ENCODE results near the gene CCT4. TPM values are rescaled to one million over a fixed set of nuclear protein-coding genes. Genes with fewer than 3 reads are reported as not detected.
"Not testable (repeated sequence)": the region's sequence is repeated elsewhere in the genome, so short reads cannot be mapped to it uniquely, and the experiment has no call there.

CCT4 gene
- total and polyA plus RNA-seq, 2 donors, result 93.5 to 179 TPM

DNA sequence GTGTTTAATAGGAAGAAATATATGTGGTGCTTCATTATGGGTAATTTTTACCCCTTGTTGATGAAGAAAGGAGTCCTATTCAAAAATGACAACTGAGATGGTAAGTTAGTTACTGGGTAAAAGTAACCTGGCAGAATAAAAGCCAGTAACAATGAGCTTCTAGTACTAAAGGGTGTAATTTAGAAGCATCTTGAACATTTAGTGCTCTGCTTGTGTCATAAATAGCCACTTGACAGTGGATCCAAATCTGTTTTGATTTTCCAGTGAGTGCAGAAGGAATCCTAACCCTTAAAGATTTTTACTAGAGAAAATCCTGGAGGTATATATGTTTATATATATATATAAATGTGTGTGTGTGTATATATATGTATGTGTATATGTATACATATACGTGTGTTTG lies 32.1 kb upstream of the CCT4 start:
- DNase-seq (ENCODE audit: low read depth in 6 of 9, low spot score in 9 of 9), result no peak
- 97% methylated on average over 1 of the region's 1 CpG for WGBS
- Histone ChIP-seq H3K4me3 (ENCODE audit: low read length in 2 of 2) (no peak overlapping the region), H3K4me1 (ENCODE audit: control insufficient read depth in 2 of 2, insufficient read depth in 2 of 2, low read length in 2 of 2) (no peaks in the 10 kb centered on the region), H3K36me3 (ENCODE audit: control insufficient read depth in 2 of 2, insufficient read depth in 2 of 2, low read length in 1 of 2) (no peaks in the 10 kb centered on the region), H3K27ac (ENCODE audit: low read depth in 1 of 2, low read length in 1 of 2) (no peak overlapping the region), H3K9me3 (ENCODE audit: control insufficient read depth in 2 of 2, insufficient read depth in 1 of 2, low read length in 1 of 2) (no peaks in the 10 kb centered on the region), H3K27me3 (ENCODE audit: control insufficient read depth in 2 of 2, insufficient read depth in 1 of 2, low read length in 1 of 2) (no peaks in the 10 kb centered on the region)

DNA sequence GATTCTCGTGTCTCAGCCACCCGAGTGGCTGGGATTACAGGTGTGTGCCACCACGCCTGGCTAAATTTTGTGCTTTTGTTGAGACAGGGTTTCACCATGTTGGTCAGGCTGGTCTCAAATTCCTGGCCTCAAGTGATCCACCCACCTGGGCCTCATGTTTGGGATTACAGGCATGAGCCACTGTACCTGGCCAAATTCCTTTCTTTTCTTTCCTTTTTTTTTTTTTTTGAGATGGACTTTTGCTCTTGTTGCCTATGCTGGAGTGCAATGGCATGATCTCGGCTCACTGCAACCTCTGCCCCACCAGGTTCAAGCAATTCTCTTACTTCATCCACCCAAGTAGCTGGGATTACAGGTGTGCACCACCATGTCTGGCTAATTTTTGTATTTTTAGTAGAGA lies 26.3 kb upstream of the CCT4 start:
- H3K4me3 ChIP-seq (ENCODE audit: low read length in 2 of 2); H3K27ac ChIP-seq (ENCODE audit: low read depth in 1 of 2, low read length in 1 of 2); H3K27me3 ChIP-seq (ENCODE audit: control insufficient read depth in 2 of 2, insufficient read depth in 1 of 2, low read length in 1 of 2); H3K4me1 ChIP-seq (ENCODE audit: control insufficient read depth in 2 of 2, insufficient read depth in 2 of 2, low read length in 2 of 2); DNase-seq (ENCODE audit: low read depth in 6 of 9, low spot score in 9 of 9); H3K9me3 ChIP-seq (ENCODE audit: control insufficient read depth in 2 of 2, insufficient read depth in 1 of 2, low read length in 1 of 2); H3K36me3 ChIP-seq (ENCODE audit: control insufficient read depth in 2 of 2, insufficient read depth in 2 of 2, low read length in 1 of 2): not testable (repeated sequence)
- WGBS, result 98% methylated on average over 4 of the region's 4 CpGs

DNA sequence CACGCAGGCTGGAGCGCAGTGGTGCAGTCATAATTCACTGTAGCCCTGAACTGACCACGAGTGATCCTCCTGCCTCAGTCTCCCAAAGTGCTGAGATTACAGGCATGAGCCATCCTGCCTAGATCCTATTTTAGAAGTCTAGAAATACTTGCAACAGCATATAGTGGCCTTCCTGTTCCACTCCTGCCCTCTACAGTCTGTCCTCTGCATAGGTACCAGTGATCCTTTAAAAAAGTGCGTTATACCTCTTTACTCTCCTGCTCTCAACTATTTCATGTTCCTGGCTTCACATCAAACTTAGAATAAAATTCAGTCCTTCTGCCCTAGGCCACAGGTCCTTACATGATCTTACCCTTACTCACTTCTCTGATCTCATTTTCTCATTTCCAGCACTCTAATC lies 23.1 kb upstream of the CCT4 start:
- no peaks in the 10 kb centered on the region for H3K27me3 ChIP-seq (ENCODE audit: control insufficient read depth in 2 of 2, insufficient read depth in 1 of 2, low read length in 1 of 2)
- H3K27ac ChIP-seq (ENCODE audit: low read depth in 1 of 2, low read length in 1 of 2), result no peak overlapping the region
- H3K36me3 ChIP-seq (ENCODE audit: control insufficient read depth in 2 of 2, insufficient read depth in 2 of 2, low read length in 1 of 2), result no peaks in the 10 kb centered on the region
- H3K4me1 ChIP-seq (ENCODE audit: control insufficient read depth in 2 of 2, insufficient read depth in 2 of 2, low read length in 2 of 2), result no peaks in the 10 kb centered on the region
- no peaks in the 10 kb centered on the region for H3K9me3 ChIP-seq (ENCODE audit: control insufficient read depth in 2 of 2, insufficient read depth in 1 of 2, low read length in 1 of 2)
- WGBS, result 95% methylated on average over 4 of the region's 4 CpGs
- H3K4me3 ChIP-seq (ENCODE audit: low read length in 2 of 2), result no peak overlapping the region
- DNase-seq (ENCODE audit: low read depth in 6 of 9, low spot score in 9 of 9), result no peak

DNA sequence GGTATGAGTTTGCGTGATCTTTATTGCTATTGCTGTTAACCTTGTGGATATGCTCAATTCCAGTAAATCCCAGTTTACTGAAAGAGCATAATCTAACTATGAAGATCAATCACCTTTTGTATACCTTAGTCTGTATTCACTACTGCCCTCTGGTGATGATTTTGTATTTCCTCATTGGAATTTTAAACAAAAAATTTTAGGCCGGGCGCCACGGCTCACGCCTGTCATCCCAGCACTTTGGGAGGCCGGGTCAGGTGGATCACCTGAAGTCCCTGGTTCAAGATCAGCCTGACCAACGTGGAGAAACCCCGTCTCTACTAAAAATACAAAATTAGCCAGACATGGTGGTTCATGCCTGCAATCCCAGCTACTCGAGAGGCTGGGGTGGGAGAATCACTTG lies 22.1 kb upstream of the CCT4 start:
- H3K4me3 ChIP-seq (ENCODE audit: low read length in 2 of 2), result no peak overlapping the region
- H3K36me3 ChIP-seq (ENCODE audit: control insufficient read depth in 2 of 2, insufficient read depth in 2 of 2, low read length in 1 of 2), result no peaks in the 10 kb centered on the region
- peaks cover 0 to 2% of the 10 kb centered on the region in 2 donors for H3K9me3 ChIP-seq (ENCODE audit: control insufficient read depth in 2 of 2, insufficient read depth in 1 of 2, low read length in 1 of 2)
- 94% methylated on average over 9 of the region's 9 CpGs for WGBS
- H3K4me1 ChIP-seq (ENCODE audit: control insufficient read depth in 2 of 2, insufficient read depth in 2 of 2, low read length in 2 of 2), result peaks cover 0 to 2% of the 10 kb centered on the region in 2 donors
- H3K27me3 ChIP-seq (ENCODE audit: control insufficient read depth in 2 of 2, insufficient read depth in 1 of 2, low read length in 1 of 2), result no peaks in the 10 kb centered on the region
- H3K27ac ChIP-seq (ENCODE audit: low read depth in 1 of 2, low read length in 1 of 2), result no peak overlapping the region
- DNase-seq (ENCODE audit: low read depth in 6 of 9, low spot score in 9 of 9), result no peak

DNA sequence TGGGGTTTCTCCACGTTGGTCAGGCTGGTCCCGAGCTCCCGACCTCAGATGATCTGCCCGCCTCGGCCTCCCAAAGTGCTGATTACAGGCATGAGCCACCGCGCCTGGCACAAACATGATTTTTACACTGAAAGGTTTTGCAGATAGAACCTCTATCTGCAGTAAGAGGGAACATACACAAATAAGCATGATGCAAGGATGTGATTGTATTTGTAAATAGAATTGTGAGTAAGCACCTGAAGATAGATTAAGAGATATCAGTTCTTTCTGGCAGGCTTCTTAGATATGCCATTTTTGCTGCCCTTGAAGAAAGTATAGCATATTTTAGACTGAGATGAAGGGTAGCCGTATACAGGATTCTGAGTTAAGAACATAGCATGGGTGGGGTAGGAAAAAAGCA lies 20.7 kb upstream of the CCT4 start:
- 98% methylated on average over 8 of the region's 8 CpGs for WGBS
- Histone ChIP-seq H3K4me1 (ENCODE audit: control insufficient read depth in 2 of 2, insufficient read depth in 2 of 2, low read length in 2 of 2) (peaks cover 2 to 6% of the 10 kb centered on the region in 2 donors), H3K36me3 (ENCODE audit: control insufficient read depth in 2 of 2, insufficient read depth in 2 of 2, low read length in 1 of 2) (no peaks in the 10 kb centered on the region), H3K9me3 (ENCODE audit: control insufficient read depth in 2 of 2, insufficient read depth in 1 of 2, low read length in 1 of 2) (peaks cover 0 to 5% of the 10 kb centered on the region in 2 donors), H3K27me3 (ENCODE audit: control insufficient read depth in 2 of 2, insufficient read depth in 1 of 2, low read length in 1 of 2) (no peaks in the 10 kb centered on the region), H3K27ac (ENCODE audit: low read depth in 1 of 2, low read length in 1 of 2) (no peak overlapping the region), H3K4me3 (ENCODE audit: low read length in 2 of 2) (no peak overlapping the region)
- DNase-seq (ENCODE audit: low read depth in 6 of 9, low spot score in 9 of 9), result no peak

DNA sequence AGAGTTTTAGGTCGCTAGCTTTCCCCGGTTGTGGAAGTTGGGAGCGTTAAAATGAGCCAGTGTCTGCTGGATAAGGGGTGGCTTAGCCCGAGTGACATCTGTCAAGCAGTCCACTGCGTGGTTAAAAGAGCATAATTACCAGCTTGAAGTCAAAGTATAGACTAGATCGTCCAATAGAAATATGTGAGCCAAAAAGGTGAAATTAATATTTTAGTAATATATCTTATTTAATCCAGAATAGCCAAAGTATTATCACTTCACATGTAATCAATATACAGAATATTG lies 17.7 kb upstream of the CCT4 start:
- WGBS, result 3% methylated on average over 6 of the region's 6 CpGs
- peak overlapping the region; percentile 92 to 94 for H3K4me3 ChIP-seq (ENCODE audit: low read length in 2 of 2)
- peaks cover 2 to 6% of the 10 kb centered on the region in 2 donors for H3K4me1 ChIP-seq (ENCODE audit: control insufficient read depth in 2 of 2, insufficient read depth in 2 of 2, low read length in 2 of 2)
- H3K27ac ChIP-seq (ENCODE audit: low read depth in 1 of 2, low read length in 1 of 2), result peak overlapping the region in 1 of 2 donors; percentile 62
- no peak for DNase-seq (ENCODE audit: low read depth in 6 of 9, low spot score in 9 of 9)
- H3K9me3 ChIP-seq (ENCODE audit: control insufficient read depth in 2 of 2, insufficient read depth in 1 of 2, low read length in 1 of 2), result peaks cover 0 to 5% of the 10 kb centered on the region in 2 donors
- no peaks in the 10 kb centered on the region for H3K27me3 ChIP-seq (ENCODE audit: control insufficient read depth in 2 of 2, insufficient read depth in 1 of 2, low read length in 1 of 2)
- H3K36me3 ChIP-seq (ENCODE audit: control insufficient read depth in 2 of 2, insufficient read depth in 2 of 2, low read length in 1 of 2), result no peaks in the 10 kb centered on the region

DNA sequence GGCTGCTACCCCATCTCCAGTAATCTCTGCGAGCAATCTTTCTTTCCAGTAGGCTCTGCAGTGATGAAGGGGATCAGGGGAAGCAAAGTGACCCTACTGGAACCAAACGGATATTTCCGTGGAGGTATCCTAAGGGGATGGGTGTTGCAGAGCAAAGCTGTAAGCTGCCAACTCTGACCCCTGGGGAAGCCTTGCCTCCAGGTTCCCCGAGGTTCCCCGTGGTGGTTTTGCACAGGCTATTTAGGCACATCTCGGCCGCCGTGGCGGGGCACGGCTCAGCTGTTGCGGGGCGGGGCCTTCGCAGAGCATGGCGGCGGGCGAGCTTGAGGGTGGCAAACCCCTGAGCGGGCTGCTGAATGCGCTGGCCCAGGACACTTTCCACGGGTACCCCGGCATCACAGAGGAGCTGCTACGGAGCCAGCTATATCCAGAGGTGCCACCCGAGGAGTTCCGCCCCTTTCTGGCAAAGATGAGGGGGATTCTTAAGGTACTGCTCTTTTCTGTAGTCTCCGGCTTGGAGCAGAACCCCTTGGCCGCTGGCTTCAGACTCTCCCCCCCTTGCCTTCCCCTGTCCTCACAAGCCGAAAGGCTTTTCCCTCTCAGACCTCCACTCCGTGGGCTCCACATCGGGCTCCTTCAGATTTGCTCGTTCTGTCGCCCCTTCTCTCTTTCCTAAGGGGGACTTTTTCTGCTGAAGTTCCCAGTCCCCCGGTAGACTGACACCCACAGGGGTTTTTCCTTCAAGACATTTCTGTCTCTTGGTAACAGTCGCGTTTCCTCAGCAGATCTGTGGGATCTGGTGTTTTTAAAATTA lies 17.1 kb upstream of the CCT4 start, which contains the start of gene COMMD1:
TSS of gene COMMD1 (plus strand) at position 303 of the 814 bp plus-strand sequence. CDS start at position 308, 5 bp downstream.
- peak; percentile 64 to 88 (median 74) for DNase-seq (ENCODE audit: low read depth in 6 of 9, low spot score in 9 of 9)
- Histone ChIP-seq H3K4me1 (ENCODE audit: control insufficient read depth in 2 of 2, insufficient read depth in 2 of 2, low read length in 2 of 2) (peaks cover 2 to 6% of the 10 kb centered on the region in 2 donors), H3K4me3 (ENCODE audit: low read length in 2 of 2) (peak within 1 kb of the TSS; percentile 92 to 94), H3K36me3 (ENCODE audit: control insufficient read depth in 2 of 2, insufficient read depth in 2 of 2, low read length in 1 of 2) (no peaks in the 10 kb centered on the region), H3K27me3 (ENCODE audit: control insufficient read depth in 2 of 2, insufficient read depth in 1 of 2, low read length in 1 of 2) (no peaks in the 10 kb centered on the region), H3K9me3 (ENCODE audit: control insufficient read depth in 2 of 2, insufficient read depth in 1 of 2, low read length in 1 of 2) (peaks cover 0 to 5% of the 10 kb centered on the region in 2 donors), H3K27ac (ENCODE audit: low read depth in 1 of 2, low read length in 1 of 2) (peak within 1 kb of the TSS; percentile 62 to 88)
- WGBS, result 1% methylated on average over 33 of the region's 33 CpGs

DNA sequence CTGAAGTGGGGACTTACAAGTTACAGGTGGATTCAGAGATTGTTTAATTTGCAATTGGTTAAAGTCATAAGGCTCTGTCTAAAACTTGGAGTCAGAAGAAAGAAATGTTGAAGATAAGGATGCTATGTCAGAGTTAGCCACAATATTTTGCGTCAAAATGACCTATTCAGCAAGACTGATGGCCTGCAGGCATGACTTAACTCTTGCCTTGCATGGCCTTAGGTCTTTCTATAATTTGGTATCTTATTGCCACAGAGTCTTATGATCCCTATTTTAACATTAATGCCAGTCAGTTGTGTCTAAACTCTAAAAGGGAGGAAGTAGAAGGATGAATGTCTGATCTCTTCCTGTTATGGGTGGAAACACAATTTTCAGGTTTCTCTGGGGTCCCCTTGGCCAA lies 11.8 kb upstream of the CCT4 start:
- 98% methylated on average over 1 of the region's 1 CpG for WGBS
- Histone ChIP-seq H3K36me3 (ENCODE audit: control insufficient read depth in 2 of 2, insufficient read depth in 2 of 2, low read length in 1 of 2) (no peaks in the 10 kb centered on the region), H3K4me3 (ENCODE audit: low read length in 2 of 2) (no peak overlapping the region), H3K9me3 (ENCODE audit: control insufficient read depth in 2 of 2, insufficient read depth in 1 of 2, low read length in 1 of 2) (peaks cover 0 to under 1% of the 10 kb centered on the region in 2 donors), H3K4me1 (ENCODE audit: control insufficient read depth in 2 of 2, insufficient read depth in 2 of 2, low read length in 2 of 2) (peaks cover under 1 to 2% of the 10 kb centered on the region in 2 donors), H3K27me3 (ENCODE audit: control insufficient read depth in 2 of 2, insufficient read depth in 1 of 2, low read length in 1 of 2) (no peaks in the 10 kb centered on the region), H3K27ac (ENCODE audit: low read depth in 1 of 2, low read length in 1 of 2) (no peak overlapping the region)
- no peak for DNase-seq (ENCODE audit: low read depth in 6 of 9, low spot score in 9 of 9)

DNA sequence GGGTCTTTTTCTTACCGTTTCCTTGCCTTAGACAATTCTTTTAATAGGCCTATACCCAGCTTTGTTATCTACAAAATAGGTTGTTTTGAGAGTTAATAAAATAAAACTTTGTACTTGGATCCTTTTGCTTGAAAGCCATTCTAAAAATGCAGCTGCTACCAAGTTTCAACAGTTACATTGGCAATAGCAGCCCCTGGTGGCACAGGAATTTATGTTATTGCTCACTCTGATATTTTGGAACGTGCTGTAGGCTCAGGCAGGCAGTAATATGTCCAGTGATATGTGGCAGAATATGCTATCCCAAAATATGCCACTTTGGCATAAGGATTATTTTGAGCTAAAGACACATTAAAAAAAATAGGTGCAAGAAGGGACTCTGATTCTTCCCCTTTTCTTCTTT lies 10.4 kb upstream of the CCT4 start:
- Histone ChIP-seq H3K36me3 (ENCODE audit: control insufficient read depth in 2 of 2, insufficient read depth in 2 of 2, low read length in 1 of 2) (no peaks in the 10 kb centered on the region), H3K4me3 (ENCODE audit: low read length in 2 of 2) (no peak overlapping the region), H3K27ac (ENCODE audit: low read depth in 1 of 2, low read length in 1 of 2) (no peak overlapping the region), H3K27me3 (ENCODE audit: control insufficient read depth in 2 of 2, insufficient read depth in 1 of 2, low read length in 1 of 2) (no peaks in the 10 kb centered on the region), H3K9me3 (ENCODE audit: control insufficient read depth in 2 of 2, insufficient read depth in 1 of 2, low read length in 1 of 2) (no peaks in the 10 kb centered on the region), H3K4me1 (ENCODE audit: control insufficient read depth in 2 of 2, insufficient read depth in 2 of 2, low read length in 2 of 2) (no peaks in the 10 kb centered on the region)
- peak in 4 of 9 donors; percentile 16 to 47 (median 26) for DNase-seq (ENCODE audit: low read depth in 6 of 9, low spot score in 9 of 9)
- WGBS, result 60% methylated on average over 2 of the region's 2 CpGs

Data from thymus (tissue), 11 donors.